GM21360 (cell line): Measurements from ENCODE around the gene DPH6.
"Not testable (repeated sequence)": the region's sequence is repeated elsewhere in the genome, so short reads cannot be mapped to it uniquely, and the experiment has no call there.

ENCODE experiments used
- ATAC-seq: cut with Tn5 transposase; IDR thresholded peaks from one replicate; pipeline ENCODE4 v1.9.1; 2021; ENCODE audit warnings: mild to moderate bottlenecking, moderate library complexity; ENCODE audit not compliant: unreplicated experiment

The DPH6 gene, protein sequence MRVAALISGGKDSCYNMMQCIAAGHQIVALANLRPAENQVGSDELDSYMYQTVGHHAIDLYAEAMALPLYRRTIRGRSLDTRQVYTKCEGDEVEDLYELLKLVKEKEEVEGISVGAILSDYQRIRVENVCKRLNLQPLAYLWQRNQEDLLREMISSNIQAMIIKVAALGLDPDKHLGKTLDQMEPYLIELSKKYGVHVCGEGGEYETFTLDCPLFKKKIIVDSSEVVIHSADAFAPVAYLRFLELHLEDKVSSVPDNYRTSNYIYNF

DNA sequence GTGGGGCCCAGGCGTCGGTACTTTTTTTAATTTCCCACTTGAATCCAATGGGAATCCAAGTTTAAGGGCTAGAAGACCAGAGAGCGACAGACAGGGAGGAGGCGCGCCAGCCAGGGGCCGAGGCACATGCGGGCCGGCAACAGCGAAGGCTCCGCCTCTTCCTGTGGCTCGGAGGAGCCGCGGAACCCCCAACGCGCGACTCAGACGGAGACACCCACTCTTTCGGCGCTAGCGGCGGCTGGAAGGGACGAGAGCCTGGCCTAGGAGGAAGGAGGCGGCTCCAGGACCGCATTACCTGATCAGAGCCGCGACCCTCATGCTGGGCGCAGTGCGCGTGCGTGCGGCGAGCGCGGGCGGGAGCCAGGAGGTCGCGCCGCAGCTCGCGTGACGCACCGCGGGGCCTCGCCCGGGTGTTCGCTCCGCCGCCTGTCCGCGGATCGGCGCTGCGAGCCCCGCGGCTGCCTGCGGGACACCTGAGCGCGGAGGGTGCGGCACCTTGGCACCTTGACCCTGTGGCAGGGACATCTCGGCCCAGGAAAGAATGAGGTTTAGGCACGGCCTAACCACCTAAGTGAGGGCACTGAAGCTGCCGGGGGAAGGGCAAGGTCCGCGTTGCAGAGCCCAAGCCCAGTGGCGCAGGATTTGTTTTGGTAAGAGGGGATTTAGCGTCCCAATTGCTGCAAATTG, at the start of gene DPH6:
Gene DPH6, minus strand, starts transcription at position 342 of the 687 bp plus-strand sequence. Its CDS starts 24 bp downstream, at position 318.
- ATAC-seq, result peak; percentile 80

DNA sequence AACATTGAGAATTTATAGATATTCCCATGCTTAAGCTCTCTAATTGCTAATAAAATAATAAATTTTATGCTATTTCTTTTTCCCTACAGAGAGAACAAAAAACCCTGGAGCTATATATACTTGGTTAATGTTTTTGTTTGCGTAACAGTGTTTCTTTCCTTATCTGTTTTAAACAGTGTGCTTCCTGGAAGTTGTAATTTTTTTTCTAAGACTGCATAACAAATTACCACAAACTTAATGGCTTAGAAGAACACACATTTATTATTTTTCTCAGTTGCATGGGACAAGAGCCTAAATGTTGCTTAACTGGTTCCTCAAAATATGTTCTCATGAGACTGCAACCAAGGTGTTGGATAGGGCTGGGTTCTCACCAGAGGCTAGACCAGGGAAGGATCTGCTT, 49.7 kb upstream of the DPH6 start:
- no peak for ATAC-seq

DNA sequence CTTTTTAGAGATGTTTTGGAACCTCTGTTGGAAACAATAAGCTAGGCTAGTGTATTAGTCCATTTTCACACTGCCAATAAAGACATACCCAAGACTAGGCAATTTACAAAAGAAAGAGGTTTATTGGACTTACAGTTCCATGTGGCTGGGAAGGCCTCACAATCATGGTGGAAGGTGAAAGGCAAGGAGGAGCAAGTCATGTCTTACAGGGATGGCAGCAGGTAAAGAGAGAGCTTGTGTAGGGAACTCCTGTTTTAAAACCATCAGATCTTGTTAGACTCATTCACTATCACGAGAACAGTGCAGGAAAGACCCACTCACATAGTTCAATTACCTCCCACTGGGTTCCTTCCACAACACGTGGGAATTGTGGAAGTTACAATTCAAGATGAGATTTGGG, 46.0 kb upstream of the DPH6 start:
- ATAC-seq, result not testable (repeated sequence)

DNA sequence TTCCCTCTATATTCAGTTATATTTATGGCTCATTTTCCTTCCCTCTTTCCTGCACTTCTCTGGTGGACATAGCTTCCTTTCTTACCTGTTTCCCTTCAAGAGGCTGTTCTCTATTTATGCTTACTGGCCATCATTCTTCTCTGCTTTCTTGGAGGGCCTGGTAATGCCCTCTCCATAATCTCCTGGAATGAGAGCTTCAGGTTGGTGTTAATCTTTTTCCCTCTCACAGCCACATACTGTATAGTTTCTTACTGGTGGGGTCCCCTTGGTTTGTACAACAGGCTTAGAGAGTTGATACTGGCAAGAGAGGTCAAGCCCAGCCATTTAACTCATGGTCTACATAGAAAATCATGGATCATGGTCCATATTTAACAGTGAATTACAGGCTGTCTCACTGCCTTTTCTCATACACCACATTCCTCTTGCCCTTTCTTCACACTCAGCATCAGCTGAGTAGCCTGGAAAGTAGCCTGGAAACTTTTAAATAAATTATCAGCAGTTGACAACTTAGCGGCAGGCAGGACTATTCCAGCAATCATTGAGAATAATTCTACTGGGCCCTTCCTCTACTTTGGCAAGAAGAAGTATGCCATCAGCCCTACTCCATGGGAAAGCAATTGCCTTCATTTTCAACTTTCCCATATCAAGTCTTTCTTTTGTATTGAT, 38.0 kb upstream of the DPH6 start:
- ATAC-seq, result no peak

DNA sequence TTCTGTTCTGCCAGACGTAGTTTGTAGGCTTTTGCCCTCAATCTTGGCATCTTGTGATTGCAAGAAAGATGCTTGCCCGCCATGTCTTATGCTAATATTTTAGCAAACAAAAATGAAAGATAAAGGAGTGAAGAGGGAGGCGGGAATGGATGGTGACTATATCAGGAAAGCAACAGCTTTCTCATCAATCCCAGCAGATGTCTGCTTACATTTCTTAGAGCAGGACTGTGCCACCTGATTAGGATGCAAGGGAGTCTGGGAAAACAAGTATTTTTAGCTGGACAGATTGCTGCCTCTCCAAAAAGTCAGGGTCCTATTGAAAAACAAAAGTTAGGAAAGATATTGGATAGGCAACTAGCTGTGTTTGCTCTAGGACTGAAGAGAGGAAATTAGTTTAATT, 34.6 kb upstream of the DPH6 start:
- no peak for ATAC-seq

DNA sequence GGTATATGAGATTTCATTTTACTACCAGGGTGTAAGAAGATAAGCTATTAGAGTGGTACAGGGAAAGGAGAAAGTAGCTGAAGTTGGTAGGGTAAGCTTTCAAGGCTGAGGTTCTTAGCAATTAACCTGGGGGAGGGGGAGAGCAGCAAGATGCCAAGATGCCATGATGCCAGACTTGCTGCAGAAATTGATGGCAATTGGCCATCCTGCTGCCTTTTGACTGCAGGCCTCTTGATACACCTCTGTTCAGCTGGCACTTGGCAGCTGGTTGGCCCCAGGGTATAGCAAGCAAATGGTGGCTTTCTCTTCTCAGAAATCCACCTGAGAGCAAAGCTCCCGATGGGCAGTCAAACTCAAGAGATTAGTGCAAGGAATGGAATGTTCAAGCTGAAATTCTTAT, 21.4 kb upstream of the DPH6 start:
- ATAC-seq, result no peak

DNA sequence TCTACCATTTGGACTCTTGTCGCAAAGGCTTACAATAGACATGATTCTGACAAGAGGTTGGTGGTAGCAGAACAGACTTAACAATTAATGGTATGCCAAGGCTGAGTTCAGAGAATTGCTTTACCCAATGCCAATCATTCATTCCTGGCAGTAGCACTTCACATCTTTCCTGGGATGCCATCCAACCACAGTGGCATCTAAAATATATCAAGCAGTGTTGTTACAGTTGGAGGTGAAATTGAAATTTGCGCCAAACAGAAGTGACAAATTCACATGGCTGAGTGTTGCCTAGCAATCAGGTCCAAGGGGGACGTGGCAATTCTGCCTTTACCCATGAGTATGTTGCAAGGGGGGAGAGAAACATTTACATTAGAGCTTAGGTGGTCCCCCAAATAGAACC, 21.0 kb upstream of the DPH6 start:
- no peak for ATAC-seq

DNA sequence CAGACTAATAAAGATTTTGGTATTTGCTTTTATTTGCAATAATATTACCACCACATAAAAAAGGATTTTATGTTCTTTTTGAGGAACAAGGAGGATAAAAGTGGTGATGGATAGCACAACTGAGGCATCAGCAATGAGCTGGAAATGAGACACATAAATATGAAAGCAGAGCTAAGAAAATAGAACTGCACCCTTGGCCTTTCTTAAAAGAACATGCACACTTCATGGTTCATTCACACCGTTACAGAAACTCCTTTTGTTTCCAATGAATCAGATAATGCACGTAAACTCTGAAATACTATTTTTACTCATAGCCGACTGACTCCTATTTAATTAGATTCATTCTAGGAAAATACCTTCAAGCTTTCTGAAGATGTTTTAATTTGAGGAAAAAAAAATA, 19.9 kb upstream of the DPH6 start:
- no peak for ATAC-seq

DNA sequence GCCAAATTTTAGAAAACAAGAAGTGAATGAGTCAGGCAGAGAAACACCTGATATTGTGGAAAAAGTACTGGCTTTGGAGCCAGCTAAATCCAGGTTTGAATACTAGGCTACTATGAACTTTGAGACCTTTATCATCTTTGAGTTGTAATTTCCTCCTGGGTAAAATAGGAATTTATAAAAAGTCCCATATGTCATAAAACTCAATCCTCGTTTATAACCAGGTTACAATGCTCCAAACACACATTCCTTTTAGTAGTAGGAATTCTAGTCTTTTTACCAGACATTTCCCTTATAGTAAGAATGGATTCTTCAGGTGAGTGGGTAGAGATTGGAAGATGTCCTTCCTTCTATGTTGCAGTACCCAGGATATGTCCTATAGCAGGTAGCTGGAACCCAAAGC, 16.7 kb upstream of the DPH6 start:
- ATAC-seq, result no peak

DNA sequence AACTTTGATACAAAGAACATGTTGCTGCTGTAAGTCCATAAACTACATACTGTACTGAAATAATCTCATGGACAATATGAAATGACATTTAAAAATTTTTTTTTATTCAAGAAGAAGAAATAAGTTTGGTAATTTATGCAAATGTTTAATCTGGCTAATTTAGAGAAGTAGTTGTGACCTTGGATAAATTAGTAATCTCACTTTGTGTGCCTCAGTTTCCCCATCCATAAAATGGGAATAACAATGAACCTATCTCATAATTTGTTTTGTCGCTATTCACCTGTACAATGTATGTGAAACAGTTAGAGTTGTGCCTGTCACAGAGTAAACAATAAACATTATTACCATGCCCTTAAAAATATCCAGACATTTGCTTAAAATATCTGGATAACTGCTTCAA, 15.3 kb upstream of the DPH6 start:
- ATAC-seq, result no peak

DNA sequence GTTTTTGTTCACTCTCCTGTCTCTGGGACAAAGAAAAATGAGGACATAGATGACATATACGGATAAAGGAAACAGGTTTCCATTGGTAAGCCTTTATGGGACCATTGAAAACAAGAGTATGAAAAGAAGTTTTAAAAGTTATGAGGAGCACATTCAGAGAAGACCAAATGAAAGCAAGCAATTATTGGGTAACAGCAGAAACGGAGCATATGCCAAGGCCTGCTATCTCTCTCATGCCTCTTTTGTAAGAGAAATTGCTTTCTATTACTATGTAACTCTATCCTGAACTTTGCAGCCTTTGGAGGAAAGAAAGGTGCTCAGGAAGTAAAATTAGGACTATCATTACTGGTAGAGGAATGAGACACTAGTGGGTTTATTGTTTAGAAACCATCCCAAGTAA, 14.9 kb upstream of the DPH6 start:
- no peak for ATAC-seq

DNA sequence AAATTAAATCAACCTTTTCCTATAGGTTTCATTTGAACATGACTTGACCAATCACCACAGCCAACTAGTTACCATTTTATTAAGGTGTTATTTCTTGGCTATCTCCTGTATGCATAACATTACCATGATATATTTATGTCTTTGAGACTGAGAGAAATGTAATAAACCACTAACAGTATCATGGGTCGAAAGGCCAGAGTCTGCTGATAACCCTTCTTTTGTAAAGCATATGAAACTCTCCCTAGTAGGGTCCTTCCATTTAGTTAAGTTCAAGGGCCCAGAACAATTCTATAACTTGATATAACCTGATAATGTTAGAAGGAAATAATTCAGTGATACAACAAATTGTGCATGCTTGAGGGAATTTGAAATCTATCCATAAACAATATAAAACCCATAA, 14.3 kb upstream of the DPH6 start:
- ATAC-seq, result no peak

DNA sequence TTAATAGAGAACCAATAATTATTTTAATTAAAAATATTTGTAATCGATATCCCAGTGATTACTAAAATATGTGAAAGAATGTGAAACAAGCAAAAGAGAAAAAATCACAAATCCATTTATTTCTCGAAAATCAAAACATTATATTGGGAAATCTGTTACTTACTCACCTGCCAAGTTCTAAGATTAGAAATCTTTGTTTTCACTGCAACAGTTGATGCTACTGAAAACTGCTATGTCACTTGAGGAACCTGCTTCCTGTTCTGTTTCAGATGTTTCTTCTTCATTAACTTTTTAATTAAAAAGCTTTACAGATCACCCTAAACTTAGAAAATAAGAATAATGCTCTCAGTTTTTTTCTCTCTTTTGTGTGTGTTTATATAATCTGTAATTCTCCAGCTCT, 13.7 kb upstream of the DPH6 start:
- ATAC-seq, result no peak

DNA sequence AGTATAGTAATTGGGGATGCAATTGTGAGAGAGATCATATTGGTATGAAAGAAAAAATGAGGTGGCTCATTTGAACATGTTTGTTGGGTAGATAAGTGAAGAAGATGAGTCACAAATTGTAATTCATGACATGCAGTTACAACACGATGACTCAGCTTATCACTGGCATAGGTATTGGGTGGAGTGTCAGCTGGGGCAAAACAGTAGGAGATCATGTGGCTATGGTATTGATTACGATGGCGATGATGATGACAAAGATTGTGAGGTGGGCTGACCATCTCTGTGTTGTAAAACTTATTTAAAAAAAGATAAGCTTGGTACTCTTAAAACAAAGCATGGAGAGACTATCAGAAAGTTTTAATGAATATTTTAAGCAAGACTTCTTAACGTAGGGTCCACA, 11.6 kb upstream of the DPH6 start:
- no peak for ATAC-seq

DNA sequence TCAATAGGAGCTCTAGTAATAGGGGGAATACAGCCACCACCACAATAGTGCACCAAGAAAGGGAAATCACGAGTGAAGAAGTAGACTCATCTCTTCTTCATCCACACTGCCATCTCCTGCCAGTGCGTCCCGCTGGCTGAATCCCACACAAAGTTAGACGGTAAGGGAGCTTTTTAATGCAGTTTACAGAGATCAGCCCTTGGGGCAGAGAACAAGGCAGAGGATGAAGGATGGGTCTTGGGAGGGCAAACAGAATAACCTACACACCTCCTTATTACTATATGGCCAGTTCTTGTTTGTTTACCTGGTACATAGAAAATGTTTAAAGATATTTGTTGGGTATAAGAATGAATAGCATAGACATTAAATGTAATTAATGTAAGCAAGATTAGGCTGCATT, 11.0 kb upstream of the DPH6 start:
- no peak for ATAC-seq

DNA sequence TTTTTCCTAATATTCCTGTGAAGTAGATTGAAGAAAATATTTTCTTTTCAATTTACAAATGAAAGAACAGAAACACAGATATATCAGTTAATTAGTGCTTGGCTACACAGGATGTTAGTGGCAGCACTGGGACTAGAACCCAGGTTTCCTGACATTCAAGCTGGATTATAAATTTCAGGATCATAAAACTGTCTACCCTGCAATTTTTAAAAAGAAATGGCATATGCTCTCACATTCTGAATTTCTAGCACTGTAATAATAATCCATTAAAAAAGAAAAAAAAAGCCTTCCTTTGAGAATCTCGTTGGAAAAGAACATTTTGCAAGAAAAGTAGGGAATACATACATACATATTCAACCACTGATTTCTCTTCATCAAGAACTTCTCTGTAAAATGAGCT, 9.3 kb upstream of the DPH6 start:
- ATAC-seq, result no peak

DNA sequence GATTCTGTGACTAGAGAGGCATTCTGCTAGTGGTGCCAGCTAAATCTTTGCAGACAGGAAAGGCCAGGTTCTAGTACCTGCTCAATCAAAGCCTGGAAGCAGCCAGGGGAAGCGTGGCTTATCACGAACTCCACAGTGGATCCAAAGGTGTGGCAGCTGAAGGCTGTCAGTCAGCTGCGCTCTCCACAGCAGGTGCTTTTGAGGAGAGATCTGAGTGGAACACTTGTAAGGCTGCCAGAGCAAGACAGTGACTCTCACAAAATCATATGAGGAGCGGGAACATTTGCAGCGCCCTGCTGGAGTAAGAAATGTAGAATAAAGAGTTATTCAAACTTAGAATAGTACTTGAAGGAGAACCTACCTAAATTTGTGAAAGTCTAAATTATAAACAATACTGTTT, 5.0 kb upstream of the DPH6 start:
- no peak for ATAC-seq

DNA sequence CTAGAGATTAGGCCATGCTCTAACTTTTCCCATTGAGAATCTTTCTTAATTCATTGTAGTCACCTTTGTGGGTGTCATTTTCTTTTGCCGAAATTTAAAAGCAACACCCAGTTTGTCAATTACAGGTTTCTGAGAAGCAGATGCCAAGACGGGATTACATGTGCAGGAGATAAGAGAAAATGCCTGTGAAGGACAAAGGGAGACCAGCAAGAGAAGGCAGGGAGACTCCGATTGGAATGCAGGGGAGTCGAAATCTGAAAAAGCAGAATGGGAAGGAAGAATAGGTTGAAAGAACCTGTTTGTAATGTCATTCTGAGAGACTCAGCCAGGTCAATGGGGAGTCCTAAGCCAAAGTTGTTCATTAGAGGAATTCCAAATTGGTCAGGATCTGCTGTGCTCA, 3.6 kb upstream of the DPH6 start:
- no peak for ATAC-seq

DNA sequence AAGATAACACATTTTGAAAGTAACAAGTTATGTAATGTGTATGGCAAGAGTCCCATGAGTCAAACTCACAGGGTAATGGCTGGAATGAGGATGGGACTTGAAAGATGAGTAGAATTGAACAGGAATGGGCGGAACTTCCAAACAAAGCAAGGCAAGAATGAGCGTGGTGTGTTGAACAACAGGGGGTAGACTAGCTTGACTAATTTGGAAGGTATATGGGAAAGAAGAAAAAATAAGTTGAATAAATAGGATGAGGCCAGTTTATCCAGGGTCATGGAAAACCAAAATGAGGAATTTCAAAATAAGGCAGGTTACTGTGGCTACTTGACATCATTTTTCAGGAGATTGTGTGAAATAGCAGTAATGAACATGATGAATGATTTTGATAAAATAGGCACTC, 2.5 kb upstream of the DPH6 start:
- no peak for ATAC-seq

DNA sequence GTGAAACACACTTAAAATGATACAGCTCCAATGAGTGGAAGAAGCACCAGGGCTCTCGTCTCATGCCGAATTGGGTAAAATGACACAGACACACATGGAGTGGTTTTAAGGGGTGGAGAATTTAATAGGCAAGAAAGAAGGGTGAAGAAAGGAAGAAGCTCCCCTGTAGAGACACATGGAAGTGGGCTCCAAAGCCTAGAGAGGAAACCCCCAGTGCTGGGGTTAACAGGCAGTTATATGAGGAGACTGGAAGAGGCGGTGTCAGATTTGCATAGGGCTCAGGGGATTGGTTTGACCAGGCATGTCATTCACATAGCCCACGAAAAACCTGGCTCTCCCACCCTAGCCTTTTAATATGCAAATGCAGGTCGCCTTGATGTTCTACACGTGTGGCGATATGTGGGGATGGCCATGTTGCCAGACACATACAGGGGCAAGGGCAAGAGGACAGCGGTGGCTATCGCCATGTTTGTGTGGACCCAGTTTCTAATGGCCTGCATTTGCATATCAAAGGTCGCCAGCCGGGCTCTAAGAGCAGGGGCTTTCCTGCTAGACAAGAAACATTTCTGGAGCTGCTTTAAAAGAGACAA, 1.9 kb upstream of the DPH6 start:
- no peak for ATAC-seq

DNA sequence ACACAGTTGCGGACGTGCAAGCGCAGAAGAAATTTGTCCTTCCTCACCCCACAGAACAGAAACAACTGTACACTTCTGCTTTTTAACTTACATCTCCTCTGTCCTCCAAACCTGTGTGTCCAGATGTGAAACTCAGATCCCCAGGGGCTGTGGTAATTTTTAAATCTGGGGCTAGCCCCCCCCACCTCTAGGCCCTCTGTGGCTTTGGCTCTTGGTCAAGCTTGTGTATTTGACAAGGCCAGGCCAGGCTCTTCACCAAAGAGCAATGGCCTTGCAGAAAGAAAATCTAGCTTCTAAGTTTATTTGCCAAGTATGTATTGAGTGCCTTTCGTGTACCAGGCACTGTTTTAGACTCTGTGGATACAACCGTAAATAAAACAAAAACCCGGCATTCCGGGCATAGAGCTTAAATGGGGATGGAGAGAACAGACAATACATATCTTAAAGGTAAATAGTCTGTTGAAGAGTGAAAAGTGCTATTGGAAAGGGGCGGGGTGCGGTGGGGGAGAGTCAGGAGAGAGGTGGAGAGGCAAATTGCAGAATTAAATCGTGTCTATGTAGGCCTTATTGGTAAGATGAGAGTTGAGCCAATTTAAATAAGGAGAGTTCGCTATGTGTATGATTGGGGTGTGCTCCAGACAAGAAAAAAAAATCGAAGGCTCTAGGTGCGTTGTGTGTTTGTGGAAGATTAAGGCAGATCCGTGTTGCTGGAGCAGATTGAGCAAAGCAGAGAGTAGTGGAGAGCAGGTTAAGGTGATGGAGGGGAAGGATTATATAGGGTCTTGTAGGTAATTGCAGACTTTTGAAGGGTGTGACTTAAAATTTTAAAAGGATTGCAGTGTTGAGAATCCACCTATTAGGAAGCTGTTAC, 781 bp upstream of the DPH6 start:
- no peak for ATAC-seq
